Lung (tissue), 12 donors: ENCODE measurements around the gene TARBP2. TPM values are rescaled to one million over a fixed set of nuclear protein-coding genes. Genes with fewer than 3 reads are reported as not detected.
"Not testable (repeated sequence)": the region's sequence is repeated elsewhere in the genome, so short reads cannot be mapped to it uniquely, and the experiment has no call there.

ENCODE experiments used
- ATAC-seq: fragments of 200-7000 bp; cut with Tn5 transposase; one replicate; pipeline ENCODE4 v1.9.1; 2020; ENCODE audit warnings: moderate number of reproducible peaks; ENCODE audit not compliant: insufficient read depth, low FRiP score
- DNase-seq, 3 donors: peaks; one replicate each; pipeline ENCODE4 v3.0.0-alpha.2; 2013 to 2017
- H3K27ac ChIP-seq, 2 donors: one replicate each; pipeline ENCODE4 v1.5.1; 2013; ENCODE audit warnings: mild to moderate bottlenecking in 2 of 2, moderate library complexity in 2 of 2, control low read depth in 1 of 2, inconsistent platforms in 1 of 2, low read depth in 1 of 2, low read length in 1 of 2
- H3K27me3 ChIP-seq, 3 donors: one replicate each; pipeline ENCODE4 v1.5.1; 2013; ENCODE audit warnings: low read length in 2 of 3; ENCODE audit not compliant: control insufficient read depth in 3 of 3, insufficient read depth in 3 of 3
- H3K36me3 ChIP-seq, 4 donors: one replicate each; pipeline ENCODE4 v1.5.1; 2013; ENCODE audit warnings: low read length in 4 of 4, mild to moderate bottlenecking in 1 of 4, moderate library complexity in 1 of 4; ENCODE audit not compliant: control insufficient read depth in 4 of 4, insufficient read depth in 4 of 4
- H3K4me1 ChIP-seq, 5 donors: one replicate each; pipeline ENCODE4 v1.5.1; 2013; ENCODE audit warnings: low read length in 5 of 5, mild to moderate bottlenecking in 2 of 5, moderate library complexity in 1 of 5; ENCODE audit not compliant: control insufficient read depth in 5 of 5, insufficient read depth in 5 of 5
- H3K4me3 ChIP-seq: one replicate; pipeline ENCODE4 v1.5.1; 2013; ENCODE audit warnings: mild to moderate bottlenecking, control low read depth, moderate library complexity
- H3K9ac ChIP-seq, 2 donors: one replicate each; pipeline ENCODE4 v1.5.1; 2013; ENCODE audit warnings: low read length in 2 of 2, control low read depth in 1 of 2; ENCODE audit not compliant: insufficient read depth in 1 of 2
- H3K9me3 ChIP-seq, 4 donors: one replicate each; pipeline ENCODE4 v1.5.1; 2013; ENCODE audit warnings: low read length in 3 of 4, mild to moderate bottlenecking in 1 of 4, moderate library complexity in 1 of 4; ENCODE audit not compliant: control insufficient read depth in 4 of 4, insufficient read depth in 3 of 4
- CTCF ChIP-seq: IDR thresholded peaks from 2 replicates; pipeline ENCODE4 v1.5.1; 2012; ENCODE audit warnings: mild to moderate bottlenecking; ENCODE audit errors: control extremely low read depth, extremely low read depth
- WGBS, 2 donors: extraction: QIAGEN DNeasy Blood & Tissue Kit; methylation state at CpG; one replicate each; pipeline ENCODE4 v1.1.7; 2013; 5-methylcytosine and 5-hydroxymethylcytosine counted together
- polyA plus RNA-seq, 2 donors: library from polyadenylated mRNA; stranded (reverse); fragments of 200-250 nt; gene quantifications; one replicate each; pipeline ENCODE4 v1.2.1, GENCODE V29; 2013
- total RNA-seq, 2 donors: library from RNA; depleted of rRNA in 1 of 2; stranded (reverse); fragments of >200 nt in 1 of 2; gene quantifications; one replicate each; pipeline ENCODE4 v1.2.1, GENCODE V29; 2014 to 2021
- donor health status: control.
- donor health status: control.
- donor health status: Bipolar disorder and iron deficiency.
- donor health status: healthy.
- donor health status: DM: yes; HTN: yes; CAD: no.

Gene TARBP2
- total and polyA plus RNA-seq, 4 donors = 32.2 to 41.3 (median 34.8) TPM

- Histone ChIP-seq H3K9me3 (no peaks in the 10 kb centered on the region), H3K27ac (no peak overlapping the region), H3K36me3 (peaks cover 29 to 68% (median 59%) of the 10 kb centered on the region in 4 donors), H3K27me3 (no peaks in the 10 kb centered on the region), H3K4me1 (peaks cover 0 to 5% (median 0%) of the 10 kb centered on the region in 5 donors), H3K4me3 (no peak overlapping the region), H3K9ac (no peak overlapping the region)
- 53 to 67% methylated on average over 1 of the region's 1 CpG for WGBS, 2 donors
- no peak for TF ChIP-seq CTCF
- ATAC-seq (no peak), DNase-seq (no peak)
Observed at GRCh38 chr12:53478865-53479264, 22.2 kb upstream of the TARBP2 start.

GRCh38 chr12:53479331-53479730, 21.8 kb upstream of the TARBP2 start:
- peaks cover 29 to 68% (median 58%) of the 10 kb centered on the region in 4 donors for H3K36me3 ChIP-seq
- TF ChIP-seq CTCF = no peak
- peaks cover 0 to 5% (median 0%) of the 10 kb centered on the region in 5 donors for H3K4me1 ChIP-seq
- no peaks in the 10 kb centered on the region for H3K27me3 ChIP-seq
- no peak overlapping the region for H3K9ac ChIP-seq
- ATAC-seq (no peak), DNase-seq (no peak)
- no peaks in the 10 kb centered on the region for H3K9me3 ChIP-seq
- 84 to 94% methylated on average over 5 of the region's 5 CpGs for WGBS, 2 donors
- H3K27ac ChIP-seq = no peak overlapping the region
- H3K4me3 ChIP-seq = no peak overlapping the region

GRCh38 chr12:53480491-53481442, 20.3 kb upstream of the TARBP2 start:
- no peaks in the 10 kb centered on the region for H3K9me3 ChIP-seq
- H3K4me3 ChIP-seq = no peak overlapping the region
- TF ChIP-seq CTCF = no peak
- H3K27ac ChIP-seq = peak overlapping the region in 1 of 2 donors; percentile 45
- H3K27me3 ChIP-seq = no peaks in the 10 kb centered on the region
- WGBS, 2 donors = 74 to 79% methylated on average over 12 of the region's 12 CpGs
- peaks cover 25 to 65% (median 52%) of the 10 kb centered on the region in 4 donors for H3K36me3 ChIP-seq
- ATAC-seq = no peak
- H3K9ac ChIP-seq = no peak overlapping the region
- no peak for DNase-seq
- H3K4me1 ChIP-seq = peaks cover 0 to under 1% (median 0%) of the 10 kb centered on the region in 5 donors

GRCh38 chr12:53481458-53481857, 19.6 kb upstream of the TARBP2 start:
- H3K27me3 ChIP-seq, H3K4me3 ChIP-seq, DNase-seq, H3K9me3 ChIP-seq, H3K27ac ChIP-seq, ATAC-seq, H3K4me1 ChIP-seq, H3K9ac ChIP-seq: not testable (repeated sequence)
- H3K36me3 ChIP-seq = peaks cover 21 to 66% (median 53%) of the 10 kb centered on the region in 4 donors
- 82 to 92% methylated on average over 6 of the region's 6 CpGs for WGBS, 2 donors
